Kidney epithelial cell (primary cell): ENCODE data around the gene COX7C. TPM values are rescaled to one million over a fixed set of nuclear protein-coding genes. Genes with fewer than 3 reads are reported as not detected.

Source experiments
- DNase-seq: peaks from one replicate; pipeline ENCODE4 v3.0.0-alpha.2; 2010; ENCODE audit warnings: low read depth
- H3K27me3 ChIP-seq: 2 replicates; pipeline ENCODE4 v1.6.0; 2011; ENCODE audit warnings: low read length; ENCODE audit not compliant: control insufficient read depth, insufficient read depth
- H3K36me3 ChIP-seq: 2 replicates; pipeline ENCODE4 v1.5.1; 2011; ENCODE audit warnings: low read length; ENCODE audit not compliant: control insufficient read depth, insufficient read depth
- H3K4me3 ChIP-seq: 2 replicates; pipeline ENCODE4 v1.5.1; 2011; ENCODE audit warnings: low read depth, mild to moderate bottlenecking, control low read depth, low read length
- total RNA-seq: library from RNA; depleted of rRNA; stranded (reverse); fragments of >200 nt; gene quantifications from 2 replicates; pipeline ENCODE4 v1.2.3, GENCODE V29; 2015
- TF ChIP-seq, protein P1 (sequence below): IDR thresholded peaks from 2 replicates; pipeline ENCODE4 v1.5.1; 2011; ENCODE audit warnings: mild to moderate bottlenecking, moderate library complexity, low read length, control low read depth, inconsistent platforms; ENCODE audit not compliant: insufficient read depth, poor library complexity, severe bottlenecking

COX7C gene
- total RNA-seq, 1 donor from 2014 or later = 384 TPM

- Histone ChIP-seq H3K36me3 (no peaks in the 10 kb centered on the region), H3K4me3 (no peak overlapping the region), H3K27me3 (no peaks in the 10 kb centered on the region)
- TF ChIP-seq, protein P1, sequence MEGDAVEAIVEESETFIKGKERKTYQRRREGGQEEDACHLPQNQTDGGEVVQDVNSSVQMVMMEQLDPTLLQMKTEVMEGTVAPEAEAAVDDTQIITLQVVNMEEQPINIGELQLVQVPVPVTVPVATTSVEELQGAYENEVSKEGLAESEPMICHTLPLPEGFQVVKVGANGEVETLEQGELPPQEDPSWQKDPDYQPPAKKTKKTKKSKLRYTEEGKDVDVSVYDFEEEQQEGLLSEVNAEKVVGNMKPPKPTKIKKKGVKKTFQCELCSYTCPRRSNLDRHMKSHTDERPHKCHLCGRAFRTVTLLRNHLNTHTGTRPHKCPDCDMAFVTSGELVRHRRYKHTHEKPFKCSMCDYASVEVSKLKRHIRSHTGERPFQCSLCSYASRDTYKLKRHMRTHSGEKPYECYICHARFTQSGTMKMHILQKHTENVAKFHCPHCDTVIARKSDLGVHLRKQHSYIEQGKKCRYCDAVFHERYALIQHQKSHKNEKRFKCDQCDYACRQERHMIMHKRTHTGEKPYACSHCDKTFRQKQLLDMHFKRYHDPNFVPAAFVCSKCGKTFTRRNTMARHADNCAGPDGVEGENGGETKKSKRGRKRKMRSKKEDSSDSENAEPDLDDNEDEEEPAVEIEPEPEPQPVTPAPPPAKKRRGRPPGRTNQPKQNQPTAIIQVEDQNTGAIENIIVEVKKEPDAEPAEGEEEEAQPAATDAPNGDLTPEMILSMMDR = no peak
- DNase-seq = no peak
Measured at GRCh38 chr5:86596476-86596875, 21.3 kb upstream of the COX7C start.

DNA sequence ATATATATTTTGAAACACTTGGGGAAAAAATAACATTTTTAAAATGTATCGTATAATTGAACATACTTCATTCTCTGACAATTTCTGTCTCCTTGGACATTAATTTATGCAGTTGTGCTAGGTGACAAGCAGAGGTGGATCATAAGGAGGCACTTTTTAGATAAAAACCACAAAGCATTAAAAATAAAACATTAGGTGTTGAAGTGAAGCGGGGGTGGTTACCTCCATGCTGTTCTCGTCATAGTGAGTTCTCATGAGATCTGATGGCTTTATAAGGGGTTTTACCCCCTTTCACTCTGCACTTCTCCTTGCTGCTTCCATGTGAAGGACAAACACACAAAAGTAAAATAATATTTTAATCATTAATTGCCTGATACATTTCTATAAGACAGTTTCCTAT is 11.9 kb upstream of the COX7C start:
- Histone ChIP-seq H3K27me3 (no peaks in the 10 kb centered on the region), H3K36me3 (no peaks in the 10 kb centered on the region), H3K4me3 (no peak overlapping the region)
- no peak for DNase-seq
- TF ChIP-seq, protein P1 = no peak

DNA sequence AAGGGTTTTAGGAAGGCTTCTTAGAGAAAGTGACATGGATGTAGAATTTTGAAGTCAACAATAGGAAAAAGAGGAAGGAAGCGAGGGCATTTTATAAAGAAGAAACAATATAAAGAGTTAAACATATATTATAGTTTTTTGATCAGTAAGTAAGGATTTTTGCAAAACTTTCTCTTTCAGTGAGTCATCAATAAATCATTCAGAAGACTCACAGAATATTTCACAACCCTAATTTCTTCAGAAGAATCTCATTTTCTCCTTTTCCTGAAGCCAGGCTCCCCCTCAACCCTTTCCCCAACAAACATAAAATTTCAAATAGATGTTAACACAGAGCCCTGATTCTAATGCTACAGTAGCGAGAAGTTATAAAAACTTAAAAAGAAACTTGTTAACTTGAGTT is 4.3 kb upstream of the COX7C start:
- Histone ChIP-seq H3K27me3 (no peaks in the 10 kb centered on the region), H3K36me3 (no peaks in the 10 kb centered on the region), H3K4me3 (no peak overlapping the region)
- TF ChIP-seq, protein P1 = no peak
- DNase-seq = no peak

- no peaks in the 10 kb centered on the region for H3K27me3 ChIP-seq
- DNase-seq = no peak
- no peak overlapping the region for H3K4me3 ChIP-seq
- TF ChIP-seq, protein P1 = no peak
- H3K36me3 ChIP-seq = no peaks in the 10 kb centered on the region
Measured at GRCh38 chr5:86617309-86617755, 409 bp upstream of the COX7C start.

DNA sequence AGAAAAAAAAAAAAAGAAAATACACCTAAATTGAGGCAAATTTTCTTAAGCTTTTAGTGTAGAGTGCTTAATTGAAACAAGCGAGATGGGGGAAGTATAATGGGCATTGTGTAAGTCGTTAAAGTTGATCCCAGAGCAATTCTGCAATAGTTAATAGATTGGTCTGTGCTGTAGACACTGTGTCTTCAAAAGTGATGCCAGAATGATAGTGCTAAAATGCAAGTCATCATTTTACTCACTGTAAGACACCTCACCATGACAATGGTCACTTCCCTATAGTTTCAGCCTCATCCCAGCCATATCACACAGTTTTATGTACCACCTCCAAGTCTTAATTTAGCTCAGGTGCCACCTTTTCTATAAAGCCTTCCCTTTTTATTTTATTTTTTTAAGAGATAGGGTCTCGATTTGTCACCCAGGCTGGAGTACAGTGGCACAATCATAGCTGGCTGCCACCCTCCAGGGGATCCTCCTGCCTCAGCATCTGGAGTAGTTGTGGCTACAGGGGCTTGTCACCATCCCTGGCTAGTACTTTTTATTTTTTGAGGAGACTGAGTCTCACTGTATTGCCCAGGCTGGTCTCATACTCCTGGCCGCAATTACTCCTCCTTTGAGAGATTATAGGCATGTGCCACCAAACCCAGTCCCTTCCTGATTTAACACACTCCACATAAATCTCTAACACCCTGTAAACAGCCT is 6.2 kb downstream of the COX7C start:
- TF ChIP-seq, protein P1 = no peak
- Histone ChIP-seq H3K36me3 (no peaks in the 10 kb centered on the region), H3K27me3 (no peaks in the 10 kb centered on the region), H3K4me3 (no peak overlapping the region)
- no peak for DNase-seq

- H3K27me3 ChIP-seq = no peaks in the 10 kb centered on the region
- no peaks in the 10 kb centered on the region for H3K36me3 ChIP-seq
- no peak for DNase-seq
- TF ChIP-seq, protein P1 = no peak
- no peak overlapping the region for H3K4me3 ChIP-seq
Measured at GRCh38 chr5:86625148-86625547, 7.4 kb downstream of the COX7C start.
